Measurements from ENCODE around the gene TBC1D3B.

The TBC1D3B gene

DNA sequence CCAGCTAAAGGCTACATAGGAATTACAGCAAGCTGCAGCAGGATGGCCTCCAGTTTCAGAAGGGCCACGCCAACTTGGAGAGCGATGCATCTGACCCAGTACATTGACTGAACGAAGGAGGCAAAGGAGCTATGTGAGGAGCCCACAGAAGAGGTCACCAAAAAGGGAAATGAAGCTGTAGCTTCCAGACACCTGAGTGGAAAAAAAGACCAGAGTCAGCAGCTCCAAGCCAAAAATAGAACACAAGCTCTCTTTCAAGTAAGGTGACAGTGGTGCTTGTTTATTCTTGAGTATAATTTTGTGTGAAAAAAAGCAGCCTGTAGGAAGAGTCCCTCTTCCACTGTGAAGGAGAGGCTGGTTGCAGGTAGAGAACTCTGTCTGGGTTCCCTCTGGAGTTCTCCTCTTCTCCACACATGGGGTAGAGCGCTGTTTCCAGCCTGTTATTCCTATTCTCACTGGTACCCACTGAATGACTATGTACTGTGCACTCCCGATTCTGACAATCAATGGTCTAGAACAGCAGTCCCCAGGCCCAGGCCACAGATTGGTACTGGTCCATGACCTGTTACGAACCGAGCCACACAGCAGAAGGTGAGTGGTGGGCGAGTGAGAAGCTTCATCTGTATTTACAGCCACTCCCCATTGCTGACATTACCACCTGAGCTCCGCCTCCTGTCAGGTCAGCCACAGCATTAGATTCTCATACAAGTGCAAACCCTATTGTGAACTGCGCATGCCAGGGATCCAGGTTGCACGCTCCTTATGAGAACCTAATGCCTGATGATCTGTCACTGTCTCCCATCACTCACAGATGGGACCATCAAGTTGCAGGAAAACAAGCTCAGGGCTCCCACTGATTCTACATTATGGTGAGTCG lies 57.7 kb downstream of the TBC1D3B start:
- Mint-ChIP-seq H3K4me1 (peaks cover 13% of the 10 kb centered on the region), H3K36me3 (ENCODE audit: low read depth) (no peaks in the 10 kb centered on the region)
- DNase-seq = no peak

DNA sequence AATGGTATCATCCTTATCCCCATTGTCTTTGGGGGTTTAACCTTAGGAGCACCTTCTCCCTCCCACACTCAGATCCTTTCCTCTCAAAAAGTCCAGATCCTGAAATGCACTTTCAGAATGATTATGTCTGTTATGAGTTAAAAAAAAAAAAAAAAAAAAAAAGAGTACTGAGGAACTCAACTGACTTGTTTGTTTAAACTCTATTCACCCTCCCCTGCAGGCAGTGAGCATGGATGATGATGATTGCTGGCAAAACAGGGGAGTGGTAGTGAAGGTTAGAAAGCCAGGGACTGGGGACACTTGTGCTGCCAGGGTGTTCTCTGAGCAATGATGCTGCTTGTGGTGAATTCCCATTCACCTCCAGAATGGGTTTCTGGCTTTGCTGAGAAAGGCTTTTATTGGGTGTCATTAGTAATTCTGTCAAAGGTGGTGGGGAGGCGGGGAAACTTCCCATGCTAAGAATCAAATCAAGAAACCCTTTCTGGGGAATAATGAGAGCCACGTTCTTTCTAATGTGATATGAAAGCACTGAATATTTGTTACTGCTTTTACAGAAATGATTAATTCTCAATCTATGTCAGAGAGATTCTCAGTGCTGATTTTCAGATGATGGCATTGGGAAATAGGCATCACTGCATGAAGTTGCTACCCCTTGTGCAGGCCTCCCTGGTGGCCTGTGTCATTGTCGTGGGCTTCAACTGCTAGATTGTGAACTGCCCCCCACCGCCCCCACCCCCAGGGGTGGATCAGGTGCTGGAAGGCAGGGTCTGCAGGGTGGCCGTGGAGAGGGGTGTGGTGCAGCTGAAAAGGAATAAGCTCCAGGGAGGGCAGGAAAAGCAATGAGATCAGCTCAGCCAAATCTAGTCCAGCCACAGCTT lies 58.7 kb downstream of the TBC1D3B start:
- H3K27me3 Mint-ChIP-seq (ENCODE audit: low read depth, poor library complexity) = no peaks in the 10 kb centered on the region
- H3K27ac Mint-ChIP-seq = peak overlapping the region; percentile 88
- TF ChIP-seq, protein P1, sequence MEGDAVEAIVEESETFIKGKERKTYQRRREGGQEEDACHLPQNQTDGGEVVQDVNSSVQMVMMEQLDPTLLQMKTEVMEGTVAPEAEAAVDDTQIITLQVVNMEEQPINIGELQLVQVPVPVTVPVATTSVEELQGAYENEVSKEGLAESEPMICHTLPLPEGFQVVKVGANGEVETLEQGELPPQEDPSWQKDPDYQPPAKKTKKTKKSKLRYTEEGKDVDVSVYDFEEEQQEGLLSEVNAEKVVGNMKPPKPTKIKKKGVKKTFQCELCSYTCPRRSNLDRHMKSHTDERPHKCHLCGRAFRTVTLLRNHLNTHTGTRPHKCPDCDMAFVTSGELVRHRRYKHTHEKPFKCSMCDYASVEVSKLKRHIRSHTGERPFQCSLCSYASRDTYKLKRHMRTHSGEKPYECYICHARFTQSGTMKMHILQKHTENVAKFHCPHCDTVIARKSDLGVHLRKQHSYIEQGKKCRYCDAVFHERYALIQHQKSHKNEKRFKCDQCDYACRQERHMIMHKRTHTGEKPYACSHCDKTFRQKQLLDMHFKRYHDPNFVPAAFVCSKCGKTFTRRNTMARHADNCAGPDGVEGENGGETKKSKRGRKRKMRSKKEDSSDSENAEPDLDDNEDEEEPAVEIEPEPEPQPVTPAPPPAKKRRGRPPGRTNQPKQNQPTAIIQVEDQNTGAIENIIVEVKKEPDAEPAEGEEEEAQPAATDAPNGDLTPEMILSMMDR (IDR thresholded peaks at IDR 0.05) = no peak
- no peaks in the 10 kb centered on the region for H3K36me3 Mint-ChIP-seq (ENCODE audit: low read depth)
- no peak overlapping the region for H3K4me3 Mint-ChIP-seq
- peaks cover 4% of the 10 kb centered on the region for H3K9me3 Mint-ChIP-seq
- no peak for DNase-seq
- peaks cover 13% of the 10 kb centered on the region for H3K4me1 Mint-ChIP-seq

More for the DNA sequence above, 57.7 kb downstream of the TBC1D3B start:
- no peaks in the 10 kb centered on the region for H3K27me3 Mint-ChIP-seq (ENCODE audit: low read depth, poor library complexity)
- no peak overlapping the region for H3K27ac Mint-ChIP-seq
- peaks cover 4% of the 10 kb centered on the region for H3K9me3 Mint-ChIP-seq
- H3K4me3 Mint-ChIP-seq = no peak overlapping the region
- TF ChIP-seq, protein P1 (IDR thresholded peaks at IDR 0.05) = no peak
